Adrenal gland (tissue), 5 donors: ENCODE data around the gene MAGI2.

Experiments
- POLR2A ChIP-seq, 2 donors: fragments of 450-650 bp; IDR thresholded peaks; one replicate each; pipeline ENCODE4 v1.6.1; 2017; ENCODE audit warnings: antibody characterized with exemption in 2 of 2, mild to moderate bottlenecking in 2 of 2, moderate library complexity in 1 of 2
- TF ChIP-seq, protein P1 (sequence below), 6 experiments: fragments of 450-650 bp in 4 of 6; fragments of 200-600 bp in 2 of 6; sonication (generic) in 1 of 6; IDR thresholded peaks; 1 replicate in 5 of 6; 2 replicates in 1 of 6; pipeline versions ENCODE4 v1.5.1 to v1.8.0; 2016 to 2021; ENCODE audit warnings: antibody characterized with exemption in 6 of 6, mild to moderate bottlenecking in 2 of 6, moderate library complexity in 1 of 6
- donor health status: DM: no; HTN: no; CAD: no.

DNA sequence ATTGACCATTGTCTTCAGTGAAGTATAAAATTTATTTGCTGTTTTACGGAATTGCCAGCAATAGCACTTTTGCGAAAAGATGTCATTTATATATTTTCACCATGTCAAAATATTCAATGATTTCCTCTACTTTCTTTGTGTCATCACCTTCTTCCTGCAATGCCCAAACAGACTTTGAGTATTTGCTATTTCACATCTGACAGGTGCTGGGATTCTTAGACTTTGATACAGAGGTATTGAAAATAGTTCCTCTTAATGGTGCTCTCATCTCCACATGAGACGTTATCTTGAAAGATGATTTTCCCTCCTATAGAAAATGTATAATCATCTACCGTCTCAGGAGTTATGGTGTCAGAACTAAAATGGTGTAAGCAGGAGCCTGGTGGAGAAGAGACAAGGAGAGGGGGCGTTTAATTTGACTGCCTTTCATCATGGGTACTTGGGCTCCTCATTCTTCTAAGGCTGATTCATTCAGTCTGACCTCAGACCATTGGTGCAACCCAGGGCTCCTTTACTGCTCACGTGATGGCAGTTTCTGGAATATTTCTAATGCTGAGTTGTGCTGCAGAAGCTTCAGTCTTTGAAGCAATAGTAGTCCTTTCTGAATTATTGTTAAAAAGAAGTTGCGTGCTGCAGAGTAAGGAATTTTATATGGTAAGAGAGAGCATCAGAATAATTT is 1250.3 kb downstream of the MAGI2 start:
- TF ChIP-seq POLR2A (IDR thresholded peaks at IDR 0.05) = no peak
- TF ChIP-seq, protein P1, sequence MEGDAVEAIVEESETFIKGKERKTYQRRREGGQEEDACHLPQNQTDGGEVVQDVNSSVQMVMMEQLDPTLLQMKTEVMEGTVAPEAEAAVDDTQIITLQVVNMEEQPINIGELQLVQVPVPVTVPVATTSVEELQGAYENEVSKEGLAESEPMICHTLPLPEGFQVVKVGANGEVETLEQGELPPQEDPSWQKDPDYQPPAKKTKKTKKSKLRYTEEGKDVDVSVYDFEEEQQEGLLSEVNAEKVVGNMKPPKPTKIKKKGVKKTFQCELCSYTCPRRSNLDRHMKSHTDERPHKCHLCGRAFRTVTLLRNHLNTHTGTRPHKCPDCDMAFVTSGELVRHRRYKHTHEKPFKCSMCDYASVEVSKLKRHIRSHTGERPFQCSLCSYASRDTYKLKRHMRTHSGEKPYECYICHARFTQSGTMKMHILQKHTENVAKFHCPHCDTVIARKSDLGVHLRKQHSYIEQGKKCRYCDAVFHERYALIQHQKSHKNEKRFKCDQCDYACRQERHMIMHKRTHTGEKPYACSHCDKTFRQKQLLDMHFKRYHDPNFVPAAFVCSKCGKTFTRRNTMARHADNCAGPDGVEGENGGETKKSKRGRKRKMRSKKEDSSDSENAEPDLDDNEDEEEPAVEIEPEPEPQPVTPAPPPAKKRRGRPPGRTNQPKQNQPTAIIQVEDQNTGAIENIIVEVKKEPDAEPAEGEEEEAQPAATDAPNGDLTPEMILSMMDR (IDR thresholded peaks at IDR 0.05) = no peak
